SK-N-SH (cell line): ENCODE results near the gene ATP6V0B. TPM values are rescaled to one million over a fixed set of nuclear protein-coding genes. Genes with fewer than 3 reads are reported as not detected.

ENCODE experiments used
- CTCF ChIA-PET: fragments of 300-600, 350-600 bp; formaldehyde crosslinking; extraction: SDS; loops from one replicate; lab custom pipeline; 2021; lab: Yijun Ruan, JAX
- POLR2A ChIA-PET: fragments of 350-600 bp; sonication (Branson Sonifier 250); formaldehyde crosslinking; extraction: SDS; loops from one replicate; lab custom pipeline; 2020; ENCODE audit warnings: antibody characterized with exemption, inconsistent platforms; lab: Yijun Ruan, JAX
- DNase-seq: peaks from one replicate; pipeline ENCODE4 v3.0.0; 2012
- H2AFZ ChIP-seq: fragments of 200-600 bp; sonication (generic); 2 replicates; pipeline ENCODE4 v1.8.1; 2016; ENCODE audit warnings: antibody characterized with exemption, mild to moderate bottlenecking, low read depth
- H3F3A ChIP-seq: fragments of 200-600 bp; sonication (generic); replicated peaks from 2 replicates; pipeline ENCODE3; 2016; ENCODE audit warnings: antibody characterized with exemption, mild to moderate bottlenecking; ENCODE audit not compliant: insufficient read depth
- H3K27ac ChIP-seq, 2 experiments: fragments of 200-500 bp in 1 of 2; fragments of 200-600 bp in 1 of 2; sonication (Bioruptor generic) in 1 of 2; sonication (generic), shearing (Covaris generic) in 1 of 2; 2 replicates each; pipeline versions ENCODE4 v1.5.1 to v1.6.1; 2014 to 2016; ENCODE audit warnings: low read depth in 2 of 2, inconsistent platforms in 1 of 2, low read length in 1 of 2, mild to moderate bottlenecking in 1 of 2, mixed read lengths in 1 of 2
- H3K27me3 ChIP-seq: fragments of 200-600 bp; sonication (generic), shearing (Covaris generic); 2 replicates; pipeline ENCODE4 v1.6.1; 2016; ENCODE audit warnings: mixed run types; ENCODE audit not compliant: insufficient read depth
- H3K36me3 ChIP-seq, 2 experiments: fragments of 200-500 bp in 1 of 2; fragments of 200-600 bp in 1 of 2; sonication (Bioruptor generic) in 1 of 2; sonication (generic) in 1 of 2; replicated peaks in 1 of 2; 2 replicates each; pipeline versions ENCODE3 to v1.5.1; 2014 to 2016; ENCODE audit warnings: low read length in 1 of 2, mild to moderate bottlenecking in 1 of 2; ENCODE audit not compliant: insufficient read depth in 2 of 2, control insufficient read depth in 1 of 2
- H3K4me1 ChIP-seq, 2 experiments: fragments of 200-500 bp in 1 of 2; fragments of 200-600 bp in 1 of 2; sonication (Bioruptor generic) in 1 of 2; sonication (generic), shearing (Covaris generic) in 1 of 2; 2 replicates each; pipeline versions ENCODE4 v1.5.1 to v1.6.1; 2014 to 2016; ENCODE audit warnings: low read depth in 1 of 2, low read length in 1 of 2, mixed run types in 1 of 2; ENCODE audit not compliant: insufficient read depth in 2 of 2, control insufficient read depth in 1 of 2
- H3K4me2 ChIP-seq: fragments of 200-600 bp; sonication (generic), shearing (Covaris generic); 2 replicates; pipeline ENCODE4 v1.6.1; 2017; ENCODE audit warnings: mixed run types
- H3K4me3 ChIP-seq, 2 experiments: fragments of 200-500 bp in 1 of 2; fragments of 200-600 bp in 1 of 2; sonication (Bioruptor generic) in 1 of 2; sonication (generic), shearing (Covaris generic) in 1 of 2; 2 replicates each; pipeline versions ENCODE4 v1.5.1 to v1.8.1; 2014 to 2016; ENCODE audit warnings: low read depth in 2 of 2, inconsistent platforms in 1 of 2, low read length in 1 of 2, mild to moderate bottlenecking in 1 of 2, mixed read lengths in 1 of 2, moderate library complexity in 1 of 2
- H3K79me2 ChIP-seq: fragments of 200-600 bp; sonication (generic); 2 replicates; pipeline ENCODE4 v1.8.1; 2017; ENCODE audit warnings: mild to moderate bottlenecking; ENCODE audit not compliant: insufficient read depth
- H3K9ac ChIP-seq: fragments of 200-600 bp; sonication (generic); 2 replicates; pipeline ENCODE4 v1.6.1; 2017; ENCODE audit warnings: mixed run types
- H3K9me2 ChIP-seq: fragments of 200-600 bp; sonication (generic); 2 replicates; pipeline ENCODE4 v1.6.1; 2017; ENCODE audit warnings: mixed run types
- H3K9me3 ChIP-seq: fragments of 200-600 bp; sonication (generic); 2 replicates; pipeline ENCODE4 v1.6.1; 2017; ENCODE audit warnings: mixed run types, mild to moderate bottlenecking, moderate library complexity
- H4K20me1 ChIP-seq: fragments of 200-600 bp; sonication (generic); 2 replicates; pipeline ENCODE4 v1.6.1; 2017; ENCODE audit warnings: mild to moderate bottlenecking, mixed run types; ENCODE audit not compliant: insufficient read depth
- CHD2 ChIP-seq: fragments of 150-350 bp; IDR thresholded peaks from 2 replicates; pipeline ENCODE4 v1.6.1; 2018; ENCODE audit warnings: low read length; ENCODE audit not compliant: partially characterized antibody
- ELF1 ChIP-seq: IDR thresholded peaks from 2 replicates; pipeline ENCODE4 v1.4.0; 2012
- EP300 ChIP-seq, 2 experiments: IDR thresholded peaks; 2 replicates each; pipeline versions ENCODE4 v1.4.0 to v1.6.1; 2012; ENCODE audit warnings: borderline replicate concordance in 1 of 2, low read depth in 1 of 2, low read length in 1 of 2
- EZH2phosphoT487 ChIP-seq: fragments of 200-600 bp; sonication (generic); IDR thresholded peaks from 2 replicates; pipeline ENCODE4 v1.6.1; 2017; ENCODE audit warnings: low read depth, mixed run types, mild to moderate bottlenecking, antibody characterized with exemption, moderate library complexity, borderline replicate concordance
- FOSL2 ChIP-seq: IDR thresholded peaks from 2 replicates; pipeline ENCODE4 v1.4.0; 2012; ENCODE audit warnings: low read depth, mild to moderate bottlenecking, moderate library complexity, borderline replicate concordance
- FOXJ3 ChIP-seq: sonication (generic); formaldehyde crosslinking; IDR thresholded peaks from 2 replicates; pipeline ENCODE4 v1.5.1; 2020; ENCODE audit warnings: mild to moderate bottlenecking, missing genetic modification reagents
- FOXM1 ChIP-seq: IDR thresholded peaks from 2 replicates; pipeline ENCODE4 v1.4.0; 2012; ENCODE audit warnings: low read depth, mild to moderate bottlenecking
- GATA2 ChIP-seq: sonication (generic); formaldehyde crosslinking; IDR thresholded peaks from 2 replicates; pipeline ENCODE4 v1.5.0; 2020; ENCODE audit warnings: mild to moderate bottlenecking, missing genetic modification reagents
- JUND ChIP-seq: IDR thresholded peaks from 2 replicates; pipeline ENCODE4 v1.4.0; 2012
- MEF2A ChIP-seq: IDR thresholded peaks from 2 replicates; pipeline ENCODE4 v1.4.0; 2012; ENCODE audit warnings: low read depth, borderline replicate concordance
- MXI1 ChIP-seq: IDR thresholded peaks from 2 replicates; pipeline ENCODE4 v1.6.1; 2012; ENCODE audit warnings: mild to moderate bottlenecking, low read depth, low read length, improper control_type of control experiment
- NFIC ChIP-seq: IDR thresholded peaks from 2 replicates; pipeline ENCODE4 v1.4.0; 2012; ENCODE audit warnings: borderline replicate concordance
- NRF1 ChIP-seq: IDR thresholded peaks from 2 replicates; pipeline ENCODE4 v1.6.1; 2012; ENCODE audit warnings: low read depth, mild to moderate bottlenecking, low read length
- RAD21 ChIP-seq: IDR thresholded peaks from 2 replicates; pipeline ENCODE4 v1.6.1; 2012; ENCODE audit warnings: mild to moderate bottlenecking, low read length
- RCOR1 ChIP-seq: fragments of 150-350 bp; IDR thresholded peaks from 2 replicates; pipeline ENCODE4 v1.6.1; 2017; ENCODE audit warnings: antibody characterized with exemption, low read length
- SMC3 ChIP-seq: IDR thresholded peaks from 2 replicates; pipeline ENCODE4 v1.6.1; 2012; ENCODE audit warnings: low read depth, low read length, improper control_type of control experiment
- TCF12 ChIP-seq: IDR thresholded peaks from 2 replicates; pipeline ENCODE4 v1.4.0; 2012
- YY1 ChIP-seq: IDR thresholded peaks from 2 replicates; pipeline ENCODE4 v1.4.0; 2012; ENCODE audit warnings: low read depth, mild to moderate bottlenecking
- WGBS: methylation state at CpG from one replicate; pipeline ENCODE4 v1.1.6; 2017; ENCODE audit warnings: low lambda C conversion rate; 5-methylcytosine and 5-hydroxymethylcytosine counted together
- polyA plus RNA-seq, 3 experiments: library from polyadenylated mRNA; depleted of rRNA; stranded (reverse); fragments of >200 nt; gene quantifications; 2 replicates each; pipeline ENCODE4 v1.2.3, GENCODE V29; 2012
- TF ChIP-seq, protein P1 (sequence below): fragments of 200-600 bp; sonication (generic); IDR thresholded peaks from 2 replicates; pipeline ENCODE4 v1.6.1; 2017; ENCODE audit warnings: antibody characterized with exemption, mild to moderate bottlenecking, moderate library complexity
- TF ChIP-seq, protein P2 (sequence below): IDR thresholded peaks from 2 replicates; pipeline ENCODE4 v1.4.0; 2012; ENCODE audit warnings: low read depth, borderline replicate concordance

The ATP6V0B gene
- polyA plus RNA-seq, 1 of the 3 experiments (the other 2 are of a cell fraction): 180 TPM

- TF ChIP-seq GATA2 (CRISPR knock-in tag): no peak
- TF ChIP-seq NRF1: no peak
- TF ChIP-seq SMC3: peak; percentile 41; the same call in 1 of the 2 replicates
- no peak for TF ChIP-seq MEF2A
- TF ChIP-seq FOXJ3 (CRISPR knock-in tag): no peak
- TF ChIP-seq RAD21: peak; percentile 60
- 0 out of 2 replicates have a peak, but pooled peaks have one; percentile 19 for TF ChIP-seq MXI1
- no peak for TF ChIP-seq EZH2phosphoT487
- TF ChIP-seq, protein P1, sequence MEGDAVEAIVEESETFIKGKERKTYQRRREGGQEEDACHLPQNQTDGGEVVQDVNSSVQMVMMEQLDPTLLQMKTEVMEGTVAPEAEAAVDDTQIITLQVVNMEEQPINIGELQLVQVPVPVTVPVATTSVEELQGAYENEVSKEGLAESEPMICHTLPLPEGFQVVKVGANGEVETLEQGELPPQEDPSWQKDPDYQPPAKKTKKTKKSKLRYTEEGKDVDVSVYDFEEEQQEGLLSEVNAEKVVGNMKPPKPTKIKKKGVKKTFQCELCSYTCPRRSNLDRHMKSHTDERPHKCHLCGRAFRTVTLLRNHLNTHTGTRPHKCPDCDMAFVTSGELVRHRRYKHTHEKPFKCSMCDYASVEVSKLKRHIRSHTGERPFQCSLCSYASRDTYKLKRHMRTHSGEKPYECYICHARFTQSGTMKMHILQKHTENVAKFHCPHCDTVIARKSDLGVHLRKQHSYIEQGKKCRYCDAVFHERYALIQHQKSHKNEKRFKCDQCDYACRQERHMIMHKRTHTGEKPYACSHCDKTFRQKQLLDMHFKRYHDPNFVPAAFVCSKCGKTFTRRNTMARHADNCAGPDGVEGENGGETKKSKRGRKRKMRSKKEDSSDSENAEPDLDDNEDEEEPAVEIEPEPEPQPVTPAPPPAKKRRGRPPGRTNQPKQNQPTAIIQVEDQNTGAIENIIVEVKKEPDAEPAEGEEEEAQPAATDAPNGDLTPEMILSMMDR: peak; percentile 41
- TF ChIP-seq ELF1: no peak
- peak; percentile 71 for DNase-seq
- Histone ChIP-seq H2AFZ (no peak overlapping the region), H3K4me3 (no peak overlapping the region; a peak in 2 of 4 replicates), H4K20me1 (no peaks in the 10 kb centered on the region), H3K79me2 (no peaks in the 10 kb centered on the region), H3K9me2 (no peaks in the 10 kb centered on the region), H3K4me2 (no peak overlapping the region), H3K9ac (no peak overlapping the region), H3K9me3 (no peaks in the 10 kb centered on the region), H3K36me3 (no peaks in the 10 kb centered on the region), H3K4me1 (peaks cover 8 to 75% of the 10 kb centered on the region in 2 experiments), H3F3A (peaks cover 7% of the 10 kb centered on the region), H3K27me3 (no peaks in the 10 kb centered on the region), H3K27ac (peak overlapping the region in 1 of 2 experiments; percentile 99; a peak in 2 of 4 replicates)
- POLR2A ChIA-PET: interaction anchor here (0.8 to 1.2 kb wide), 2 partner anchors 15 to 19 kb away, joined by 4 to 5 read pairs; no protein-coding TSS in a partner anchor
- CTCF ChIA-PET: interaction anchor here (0.9 to 20.6 kb wide), 7 partner anchors 11 to 60 kb away, joined by 3 to 598 read pairs (median 5); partner anchors contain the start of gene SLC6A9
- 85% methylated on average over 5 of the region's 15 CpGs for WGBS
These were observed 20.3 kb downstream of the ATP6V0B start for GRCh38 chr1:43994794-43995790.

DNA sequence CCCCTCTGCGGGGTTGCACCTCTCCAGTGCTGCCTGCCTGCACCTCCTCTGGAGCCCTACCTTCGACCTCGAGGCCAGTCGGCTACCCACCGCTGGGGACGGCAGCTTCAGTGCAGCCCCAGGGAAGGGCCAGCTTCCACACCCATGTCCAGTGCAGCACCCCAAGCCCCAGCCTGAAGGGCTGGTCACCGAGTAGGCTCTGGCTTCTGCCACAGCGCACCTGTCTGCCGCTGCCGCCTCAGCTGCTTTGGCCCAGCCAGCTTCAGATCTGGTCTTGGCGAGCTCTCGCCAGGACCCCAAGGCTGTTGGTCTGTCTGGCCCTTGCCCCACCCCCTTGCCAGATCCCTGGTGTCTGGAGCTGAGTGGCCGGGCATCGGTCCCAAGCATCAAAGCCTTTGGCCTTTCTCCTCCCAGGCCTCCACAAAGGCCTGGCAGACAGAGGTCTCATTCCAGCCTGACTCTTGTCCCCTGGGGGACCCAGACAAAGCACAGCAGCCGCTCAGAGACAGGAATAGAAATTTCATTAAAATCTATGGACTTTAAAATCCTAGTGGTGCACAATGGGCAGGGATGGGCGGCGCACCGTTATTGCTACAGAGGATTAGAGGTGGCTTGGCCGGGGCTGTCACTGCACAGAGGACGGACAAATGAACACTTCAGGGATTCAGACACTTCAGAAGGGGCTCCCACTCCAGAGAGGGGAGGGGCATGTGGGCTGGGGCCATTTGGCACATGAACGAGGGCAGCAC, 21.4 kb downstream of the ATP6V0B start:
- no peaks in the 10 kb centered on the region for H3K9me2 ChIP-seq
- H3F3A ChIP-seq: peaks cover 4% of the 10 kb centered on the region
- H3K9ac ChIP-seq: no peak overlapping the region
- no peaks in the 10 kb centered on the region for H3K27me3 ChIP-seq
- H3K27ac ChIP-seq: peak overlapping the region in 1 of 2 experiments; percentile 99; a peak in 2 of 4 replicates
- H3K4me3 ChIP-seq: no peak overlapping the region; a peak in 1 of 4 replicates
- no peaks in the 10 kb centered on the region for H3K36me3 ChIP-seq
- no peak overlapping the region for H3K4me2 ChIP-seq
- H3K79me2 ChIP-seq: no peaks in the 10 kb centered on the region
- CTCF ChIA-PET: interaction anchor here (1.6 to 20.6 kb wide), 3 partner anchors 10 to 51 kb away, joined by 7 to 598 read pairs (median 12); partner anchors contain the start of gene SLC6A9
- peaks cover 0 to 72% of the 10 kb centered on the region in 2 experiments; a peak in 3 of 4 replicates for H3K4me1 ChIP-seq
- TF ChIP-seq RAD21 (no peak), CHD2 (peak; percentile 47), MXI1 (peak; percentile 36; the same call in 1 of the 2 replicates), EP300 (IDR thresholded peaks at IDR 0.05; ENCODE audit: borderline replicate concordance in 1 of 2, low read depth in 1 of 2, low read length in 1 of 2) (peak in 1 of 2 experiments; percentile 71; a peak in 1 of 4 replicates), FOXJ3 (CRISPR knock-in tag) (peak; percentile 65; the same call in 1 of the 2 replicates), FOXM1 (no peak), ELF1 (no peak), TCF12 (no peak), EZH2phosphoT487 (no peak), JUND (no peak), RCOR1 (peak; percentile 62), FOSL2 (no peak), NFIC (no peak), YY1 (no peak), GATA2 (CRISPR knock-in tag) (peak; percentile 50)
- TF ChIP-seq, protein P2, sequence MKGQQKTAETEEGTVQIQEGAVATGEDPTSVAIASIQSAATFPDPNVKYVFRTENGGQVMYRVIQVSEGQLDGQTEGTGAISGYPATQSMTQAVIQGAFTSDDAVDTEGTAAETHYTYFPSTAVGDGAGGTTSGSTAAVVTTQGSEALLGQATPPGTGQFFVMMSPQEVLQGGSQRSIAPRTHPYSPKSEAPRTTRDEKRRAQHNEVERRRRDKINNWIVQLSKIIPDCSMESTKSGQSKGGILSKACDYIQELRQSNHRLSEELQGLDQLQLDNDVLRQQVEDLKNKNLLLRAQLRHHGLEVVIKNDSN: no peak
- TF ChIP-seq, all 33 proteins: peak for 6
- POLR2A ChIA-PET: interaction anchor here (0.8 to 1.2 kb wide), 4 partner anchors 10 to 37 kb away, joined by 3 to 5 read pairs (median 4); no protein-coding TSS in a partner anchor
- Histone ChIP-seq H2AFZ (no peak overlapping the region), H3K9me3 (no peaks in the 10 kb centered on the region), H4K20me1 (no peaks in the 10 kb centered on the region)
- 87% methylated on average over 15 of the region's 21 CpGs for WGBS
- peak; percentile 89 for DNase-seq
